GM18870 (cell line): ENCODE data around the gene GFRAL.
"Not testable (repeated sequence)": the region's sequence is repeated elsewhere in the genome, so short reads cannot be mapped to it uniquely, and the experiment has no call there.

Source experiments
- ATAC-seq: cut with Tn5 transposase; IDR thresholded peaks from one replicate; pipeline ENCODE4 v1.9.1; 2021; ENCODE audit warnings: moderate library complexity; ENCODE audit not compliant: unreplicated experiment

The GFRAL gene

GRCh38 chr6:55327169-55327568, at the start of gene GFRAL:
TSS of gene GFRAL (plus strand) at chr6:55327469. CDS start at chr6:55327555, 86 bp downstream.
- ATAC-seq: no peak

- no peak for ATAC-seq
Observed at GRCh38 chr6:55277646-55278045, 49.6 kb upstream of the GFRAL start.

GRCh38 chr6:55281215-55281614, 46.1 kb upstream of the GFRAL start:
- ATAC-seq: no peak

- no peak for ATAC-seq
Observed at GRCh38 chr6:55282115-55282514, 45.2 kb upstream of the GFRAL start.

- ATAC-seq: no peak
Observed at GRCh38 chr6:55286824-55287223, 40.4 kb upstream of the GFRAL start.

- ATAC-seq: no peak
Observed at GRCh38 chr6:55290736-55291135, 36.5 kb upstream of the GFRAL start.

- no peak for ATAC-seq
Observed at GRCh38 chr6:55293116-55293515, 34.2 kb upstream of the GFRAL start.

GRCh38 chr6:55297214-55297613, 30.1 kb upstream of the GFRAL start:
- ATAC-seq: not testable (repeated sequence)

GRCh38 chr6:55299286-55299985, 27.8 kb upstream of the GFRAL start:
- no peak for ATAC-seq

GRCh38 chr6:55304747-55305146, 22.5 kb upstream of the GFRAL start:
- ATAC-seq: no peak

GRCh38 chr6:55319961-55320695, 7.1 kb upstream of the GFRAL start:
- no peak for ATAC-seq

- ATAC-seq: no peak
Observed at GRCh38 chr6:55320696-55321086, 6.6 kb upstream of the GFRAL start.

GRCh38 chr6:55377150-55377549, 49.9 kb downstream of the GFRAL start:
- ATAC-seq: no peak

GRCh38 chr6:55379471-55379870, 52.2 kb downstream of the GFRAL start:
- no peak for ATAC-seq

- no peak for ATAC-seq
Observed at GRCh38 chr6:55379895-55380294, 52.6 kb downstream of the GFRAL start.

- ATAC-seq: no peak
Observed at GRCh38 chr6:55388211-55388610, 60.9 kb downstream of the GFRAL start.

- ATAC-seq: no peak
Observed at GRCh38 chr6:55395871-55396270, 68.6 kb downstream of the GFRAL start.

- no peak for ATAC-seq
Observed at GRCh38 chr6:55397986-55398385, 70.7 kb downstream of the GFRAL start.

GRCh38 chr6:55399351-55399750, 72.1 kb downstream of the GFRAL start:
- ATAC-seq: no peak

GRCh38 chr6:55405474-55406235, 78.4 kb downstream of the GFRAL start:
- no peak for ATAC-seq

- no peak for ATAC-seq
Observed at GRCh38 chr6:55410674-55411073, 83.4 kb downstream of the GFRAL start.

- ATAC-seq: no peak
Observed at GRCh38 chr6:55423933-55424332, 96.7 kb downstream of the GFRAL start.
